Subcutaneous abdominal adipose tissue (tissue), 5 donors: Measurements from ENCODE around the gene SPATA16.

Experiments
- H3K27ac ChIP-seq: one replicate; pipeline ENCODE4 v1.7.0; 2013; ENCODE audit warnings: low read depth, mild to moderate bottlenecking, inconsistent platforms, low read length, moderate library complexity
- H3K27me3 ChIP-seq, 5 donors: one replicate each; pipeline ENCODE4 v1.7.0; 2013; ENCODE audit warnings: low read length in 5 of 5, inconsistent platforms in 1 of 5; ENCODE audit not compliant: control insufficient read depth in 5 of 5, insufficient read depth in 4 of 5
- H3K36me3 ChIP-seq, 5 donors: one replicate each; pipeline ENCODE4 v1.7.0; 2013; ENCODE audit warnings: low read length in 5 of 5; ENCODE audit not compliant: control insufficient read depth in 5 of 5, insufficient read depth in 5 of 5
- H3K4me1 ChIP-seq, 5 donors: one replicate each; pipeline ENCODE4 v1.7.0; 2013; ENCODE audit warnings: low read length in 5 of 5, mild to moderate bottlenecking in 3 of 5, moderate library complexity in 1 of 5; ENCODE audit not compliant: control insufficient read depth in 5 of 5, insufficient read depth in 5 of 5
- H3K4me3 ChIP-seq, 5 donors: one replicate each; pipeline ENCODE4 v1.7.0; 2013; ENCODE audit warnings: low read length in 5 of 5, low read depth in 1 of 5
- H3K9ac ChIP-seq, 5 donors: one replicate each; pipeline ENCODE4 v1.7.0; 2013; ENCODE audit warnings: low read length in 5 of 5, mild to moderate bottlenecking in 4 of 5, moderate library complexity in 3 of 5
- H3K9me3 ChIP-seq, 5 donors: one replicate each; pipeline ENCODE4 v1.7.0; 2013; ENCODE audit warnings: low read length in 5 of 5; ENCODE audit not compliant: control insufficient read depth in 5 of 5
- donor health status: healthy.
- donor health status: healthy.
- donor health status: healthy.
- donor health status: healthy.
- donor health status: healthy.

Gene SPATA16

DNA sequence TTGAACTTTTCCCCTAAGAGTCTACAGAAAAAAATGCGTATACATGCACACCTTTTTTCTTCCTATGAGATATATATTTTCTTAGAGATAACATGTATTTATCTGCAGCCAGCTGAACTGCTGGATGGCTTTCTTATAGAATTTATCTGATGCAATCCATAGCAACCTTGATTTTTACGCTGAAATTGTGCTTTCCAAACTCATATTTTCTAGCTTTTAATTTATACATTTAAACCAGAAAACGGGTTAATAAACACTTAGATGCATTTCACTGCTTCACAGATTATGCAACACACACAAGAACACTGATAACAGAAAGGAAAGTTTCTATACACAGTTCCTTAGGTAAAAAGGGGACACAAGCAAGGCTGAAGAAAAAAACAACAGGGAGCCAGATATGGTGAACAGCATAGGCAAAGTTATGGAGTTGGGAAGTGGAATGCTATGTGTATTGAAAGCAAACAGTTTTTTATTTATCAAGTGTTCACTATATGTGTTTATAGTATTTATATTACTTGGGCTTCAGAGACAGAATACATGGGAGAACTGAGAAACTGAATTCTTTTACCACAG lies 149.5 kb downstream of the SPATA16 start:
- H3K27me3 ChIP-seq, result no peaks in the 10 kb centered on the region
- no peak overlapping the region for H3K4me3 ChIP-seq
- no peaks in the 10 kb centered on the region for H3K9me3 ChIP-seq
- no peaks in the 10 kb centered on the region for H3K4me1 ChIP-seq
- no peak overlapping the region for H3K9ac ChIP-seq
- H3K27ac ChIP-seq, result no peak overlapping the region
- no peaks in the 10 kb centered on the region for H3K36me3 ChIP-seq

DNA sequence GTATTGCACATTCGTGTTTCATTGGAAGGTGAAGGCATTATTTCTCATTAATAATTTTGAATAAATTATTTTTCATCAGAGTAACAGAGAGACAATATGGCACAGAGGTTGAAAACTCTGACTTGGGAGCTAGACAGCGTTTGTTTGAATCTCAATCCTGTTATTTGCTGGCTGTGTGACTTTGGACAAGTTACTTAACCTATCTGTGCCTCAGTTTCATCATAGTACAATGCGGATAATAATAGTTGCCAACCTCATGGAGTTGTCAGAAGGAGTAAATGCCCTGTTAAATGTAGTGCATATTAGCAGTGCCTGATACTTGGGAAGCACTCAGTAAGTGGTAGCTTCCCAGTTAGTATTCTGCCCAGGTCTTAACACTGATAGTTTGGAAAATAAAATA lies 151.7 kb downstream of the SPATA16 start:
- Histone ChIP-seq H3K36me3 (no peaks in the 10 kb centered on the region), H3K27me3 (no peaks in the 10 kb centered on the region), H3K4me3 (no peak overlapping the region), H3K9ac (no peak overlapping the region), H3K9me3 (no peaks in the 10 kb centered on the region), H3K27ac (no peak overlapping the region), H3K4me1 (no peaks in the 10 kb centered on the region)

DNA sequence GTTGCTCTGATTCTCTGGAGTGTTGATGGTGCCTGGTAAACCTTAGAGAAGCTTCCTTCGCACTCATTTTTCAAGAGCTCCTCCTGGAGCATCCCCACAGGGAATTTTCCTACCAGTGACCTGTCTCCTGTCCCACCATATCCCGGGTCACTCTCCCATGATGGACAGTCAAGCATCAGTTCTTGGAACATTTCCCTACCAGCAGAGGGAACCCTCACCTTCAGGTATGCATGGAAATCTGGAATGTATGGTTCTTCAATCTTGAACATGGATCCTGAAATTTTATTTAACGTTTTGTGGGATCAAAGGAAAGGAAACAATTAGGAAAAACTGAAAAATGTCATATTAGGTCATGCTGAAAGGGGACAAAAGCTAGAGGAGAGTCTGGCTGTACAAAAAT lies 153.8 kb downstream of the SPATA16 start:
- Histone ChIP-seq H3K9ac (no peak overlapping the region), H3K9me3 (no peaks in the 10 kb centered on the region), H3K27me3 (no peaks in the 10 kb centered on the region), H3K4me1 (no peaks in the 10 kb centered on the region), H3K27ac (no peak overlapping the region), H3K36me3 (no peaks in the 10 kb centered on the region), H3K4me3 (no peak overlapping the region)

DNA sequence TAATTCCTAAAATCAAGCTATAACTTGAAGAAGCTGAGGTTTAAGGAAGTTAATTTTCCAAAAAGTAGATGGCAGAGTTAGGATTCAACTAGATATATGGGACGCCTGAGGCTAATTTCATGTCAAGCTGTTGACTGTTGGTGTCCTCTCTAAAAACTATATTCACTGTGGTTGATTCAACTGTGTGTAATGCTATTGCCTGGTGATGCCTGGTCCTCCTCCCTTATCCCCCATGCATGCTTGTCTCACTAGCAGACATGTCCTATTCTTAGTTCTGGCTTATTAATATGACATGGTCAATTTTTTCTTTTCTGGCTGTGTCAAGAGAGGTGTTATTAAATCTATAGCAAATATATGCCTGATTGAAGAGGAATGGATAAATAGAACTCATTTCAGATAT lies 156.1 kb downstream of the SPATA16 start:
- H3K4me1 ChIP-seq, result no peaks in the 10 kb centered on the region
- H3K4me3 ChIP-seq, result no peak overlapping the region
- no peaks in the 10 kb centered on the region for H3K27me3 ChIP-seq
- no peaks in the 10 kb centered on the region for H3K36me3 ChIP-seq
- H3K9ac ChIP-seq, result no peak overlapping the region
- no peak overlapping the region for H3K27ac ChIP-seq
- H3K9me3 ChIP-seq, result no peaks in the 10 kb centered on the region

DNA sequence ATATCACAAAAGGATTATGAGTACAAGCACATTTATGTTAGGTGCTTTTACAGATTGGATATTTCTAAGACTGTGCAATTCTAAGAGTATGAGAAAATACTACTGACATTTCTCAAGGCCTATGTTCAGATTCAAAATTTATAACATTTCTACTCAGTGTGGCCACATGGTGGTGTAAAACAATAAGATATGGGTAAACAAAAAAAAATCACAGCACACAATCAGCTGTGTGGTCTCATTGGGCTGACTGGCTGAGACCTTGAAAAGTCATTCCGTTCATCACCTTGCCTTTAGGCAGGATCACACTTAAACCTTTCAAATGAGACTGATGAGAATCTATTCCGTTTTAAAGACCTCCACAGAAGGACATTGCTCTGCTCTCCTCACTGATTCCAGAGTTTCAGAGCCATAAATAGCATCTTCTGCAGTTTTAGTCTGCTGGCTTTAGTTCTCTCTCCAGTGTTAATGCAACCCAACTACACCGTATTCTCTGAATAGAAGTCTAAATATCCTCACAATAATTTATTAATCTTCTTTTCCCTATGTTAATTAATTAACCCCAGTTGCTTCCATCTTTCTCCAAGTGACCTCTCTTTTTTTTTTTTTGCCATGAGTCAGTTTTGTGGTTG lies 158.2 kb downstream of the SPATA16 start:
- Histone ChIP-seq H3K27ac (no peak overlapping the region), H3K4me1 (no peaks in the 10 kb centered on the region), H3K4me3 (no peak overlapping the region), H3K36me3 (no peaks in the 10 kb centered on the region), H3K9ac (no peak overlapping the region), H3K27me3 (no peaks in the 10 kb centered on the region), H3K9me3 (no peaks in the 10 kb centered on the region)

DNA sequence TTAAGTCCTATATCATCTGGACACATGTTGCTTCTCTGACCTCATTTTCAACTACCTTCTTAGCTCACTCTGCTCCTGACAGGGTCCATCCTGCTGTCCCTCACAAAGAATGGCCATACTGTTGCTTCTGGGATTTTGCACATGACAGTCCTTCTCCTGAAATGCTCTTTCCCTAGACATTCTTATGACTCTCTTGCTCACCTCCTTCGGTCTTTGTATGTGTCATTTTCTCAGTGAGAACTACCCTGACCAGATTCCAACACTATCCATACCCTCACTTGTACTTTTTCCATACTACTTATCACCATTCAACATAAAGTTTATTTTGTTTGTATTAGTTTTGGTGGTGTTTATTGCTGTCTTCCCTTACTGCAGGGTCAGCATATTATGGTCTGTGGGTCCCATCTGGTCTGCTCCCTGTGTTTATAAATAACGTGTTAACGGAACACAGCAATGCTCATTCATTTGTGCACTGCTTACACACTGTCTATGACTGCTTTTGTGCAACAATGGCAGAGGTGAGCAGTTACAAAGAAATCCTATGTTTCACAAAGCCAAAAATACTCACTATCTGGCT lies 159.5 kb downstream of the SPATA16 start:
- no peaks in the 10 kb centered on the region for H3K27me3 ChIP-seq
- no peaks in the 10 kb centered on the region for H3K4me1 ChIP-seq
- H3K9me3 ChIP-seq, result no peaks in the 10 kb centered on the region
- H3K36me3 ChIP-seq, result no peaks in the 10 kb centered on the region
- no peak overlapping the region for H3K4me3 ChIP-seq
- H3K27ac ChIP-seq, result no peak overlapping the region
- no peak overlapping the region for H3K9ac ChIP-seq

DNA sequence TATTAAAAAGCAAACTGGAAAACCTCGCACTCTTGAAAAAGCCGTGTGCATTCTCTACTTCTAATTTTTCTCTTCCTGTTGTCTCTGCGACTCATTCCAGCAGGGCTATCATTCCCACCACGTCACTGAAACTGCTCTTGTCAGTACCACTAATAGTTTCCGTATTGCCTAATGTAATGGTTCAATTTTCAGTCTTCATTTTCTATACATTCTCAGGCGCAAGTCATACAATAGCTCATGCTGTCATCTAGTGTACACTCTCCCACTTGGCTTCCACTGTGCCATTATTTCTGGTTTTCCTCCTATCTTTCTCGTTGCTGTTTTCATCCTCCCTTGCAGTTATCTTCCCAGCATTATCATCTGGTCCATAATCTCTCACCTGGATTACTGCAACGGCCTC lies 160.2 kb downstream of the SPATA16 start:
- no peaks in the 10 kb centered on the region for H3K27me3 ChIP-seq
- H3K9ac ChIP-seq, result no peak overlapping the region
- H3K9me3 ChIP-seq, result no peaks in the 10 kb centered on the region
- no peak overlapping the region for H3K27ac ChIP-seq
- H3K4me1 ChIP-seq, result no peaks in the 10 kb centered on the region
- H3K36me3 ChIP-seq, result no peaks in the 10 kb centered on the region
- no peak overlapping the region for H3K4me3 ChIP-seq

DNA sequence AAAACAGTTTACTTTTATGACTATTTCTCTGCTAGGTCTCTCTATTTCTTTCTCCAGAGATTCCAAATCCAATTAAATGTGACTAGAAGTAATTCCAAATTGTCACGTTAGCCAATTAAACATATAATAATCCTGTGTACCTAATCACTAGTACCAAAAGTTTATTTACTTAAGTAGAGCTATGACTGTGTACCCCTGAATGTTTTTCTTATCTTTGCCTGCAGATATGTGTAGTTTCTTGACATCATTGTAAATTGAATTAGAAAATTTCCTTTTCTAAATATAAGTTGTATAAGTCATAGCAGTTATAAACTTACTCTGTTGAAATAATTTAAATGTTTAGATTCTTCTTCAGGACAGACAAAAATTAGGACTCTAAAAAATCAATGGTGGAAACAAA lies 163.3 kb downstream of the SPATA16 start:
- H3K4me3 ChIP-seq, result no peak overlapping the region
- H3K36me3 ChIP-seq, result no peaks in the 10 kb centered on the region
- no peak overlapping the region for H3K27ac ChIP-seq
- no peaks in the 10 kb centered on the region for H3K27me3 ChIP-seq
- no peaks in the 10 kb centered on the region for H3K9me3 ChIP-seq
- no peak overlapping the region for H3K9ac ChIP-seq
- H3K4me1 ChIP-seq, result no peaks in the 10 kb centered on the region

DNA sequence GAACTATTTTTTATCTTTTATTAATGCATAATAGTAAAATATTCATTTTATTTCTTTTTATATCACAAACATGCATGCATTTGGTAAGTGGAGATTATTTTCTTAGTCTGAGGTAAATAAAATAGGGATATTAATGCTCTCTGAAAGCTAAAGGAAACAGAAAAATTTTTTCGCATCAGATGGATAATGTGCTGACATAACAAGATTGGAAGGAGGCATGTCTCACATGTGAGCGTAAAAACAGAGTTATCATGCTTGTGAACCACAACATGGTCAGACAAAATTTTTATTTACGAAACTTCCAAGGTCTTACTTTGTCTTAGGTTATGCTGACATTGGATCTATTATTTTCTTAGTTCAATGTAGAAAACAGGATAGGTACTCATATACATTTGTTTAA lies 166.1 kb downstream of the SPATA16 start:
- H3K4me3 ChIP-seq, result no peak overlapping the region
- H3K36me3 ChIP-seq, result no peaks in the 10 kb centered on the region
- no peaks in the 10 kb centered on the region for H3K4me1 ChIP-seq
- H3K27ac ChIP-seq, result no peak overlapping the region
- H3K9ac ChIP-seq, result no peak overlapping the region
- no peaks in the 10 kb centered on the region for H3K27me3 ChIP-seq
- no peaks in the 10 kb centered on the region for H3K9me3 ChIP-seq

DNA sequence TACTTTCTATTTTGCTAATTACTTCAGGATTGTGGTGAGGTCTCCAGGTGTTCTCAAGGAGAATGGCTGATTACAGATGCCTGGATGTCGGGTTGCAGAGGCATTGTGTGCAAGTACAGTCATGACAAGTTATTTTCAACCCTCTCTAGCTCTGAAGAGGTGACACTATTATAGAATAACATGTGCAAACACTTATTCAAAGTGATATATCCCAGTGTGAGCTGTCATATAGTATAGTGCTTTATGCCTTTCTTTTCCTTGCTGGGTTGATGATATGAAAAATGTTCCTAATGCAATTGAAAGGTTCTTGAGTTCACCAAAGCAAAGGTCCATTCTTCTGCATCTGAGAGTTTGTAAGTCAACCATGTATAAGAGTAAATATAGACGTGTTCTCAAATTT lies 167.2 kb downstream of the SPATA16 start:
- Histone ChIP-seq H3K36me3 (no peaks in the 10 kb centered on the region), H3K9me3 (no peaks in the 10 kb centered on the region), H3K27me3 (no peaks in the 10 kb centered on the region), H3K4me3 (no peak overlapping the region), H3K27ac (no peak overlapping the region), H3K9ac (no peak overlapping the region), H3K4me1 (no peaks in the 10 kb centered on the region)
